ENCODE measurements around the gene LRRK1.

DNA sequence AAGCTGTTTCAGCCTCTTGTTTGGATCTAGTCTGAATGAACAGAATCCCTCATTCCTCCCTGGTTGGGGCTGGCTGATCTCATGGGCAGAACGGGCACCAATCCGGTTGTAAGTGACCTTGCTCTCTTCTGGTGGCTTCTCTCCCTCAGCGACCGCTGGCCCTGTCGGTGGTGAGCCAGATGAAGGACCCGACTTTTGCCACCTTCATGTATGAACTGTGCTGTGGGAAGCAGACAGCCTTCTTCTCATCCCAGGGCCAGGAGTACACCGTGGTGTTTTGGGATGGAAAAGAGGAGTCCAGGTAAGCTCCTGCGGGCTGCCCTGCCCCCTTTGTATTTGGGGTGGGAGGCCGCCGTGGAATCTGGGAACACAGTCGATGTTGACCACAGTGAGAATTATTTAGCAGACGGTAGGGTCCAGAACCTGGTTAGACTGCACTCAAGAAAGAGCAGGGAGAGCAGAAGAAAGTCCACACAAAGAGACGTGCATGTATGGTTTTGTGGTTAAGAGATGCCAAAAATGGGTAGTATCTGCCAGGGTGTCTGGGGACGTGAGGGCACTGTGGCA, 138.8 kb downstream of the LRRK1 start:
- no peak for TF ChIP-seq POLR2AphosphoS5 (IDR thresholded peaks at IDR 0.05; ENCODE audit: borderline replicate concordance, low read depth, low read length)
- no peak for TF ChIP-seq EZH2 (IDR thresholded peaks at IDR 0.05)

All from SK-N-MC (cell line).